Lung microvascular endothelial cell (primary cell): ENCODE results near the gene ITGAX. TPM values are rescaled to one million over a fixed set of nuclear protein-coding genes. Genes with fewer than 3 reads are reported as not detected.

Source experiments
- DNase-seq, 2 donors: peaks; one replicate each; pipeline versions ENCODE4 v3.0.0 to v3.0.0-alpha.2; 2010; ENCODE audit warnings: low read depth in 2 of 2
- total RNA-seq: library from RNA; depleted of rRNA; stranded (reverse); fragments of >200 nt; gene quantifications from 2 replicates; pipeline ENCODE4 v1.2.1, GENCODE V29; 2014

Gene ITGAX
- total RNA-seq, 1 donor from 2014 or later = under 0.01 TPM

DNA sequence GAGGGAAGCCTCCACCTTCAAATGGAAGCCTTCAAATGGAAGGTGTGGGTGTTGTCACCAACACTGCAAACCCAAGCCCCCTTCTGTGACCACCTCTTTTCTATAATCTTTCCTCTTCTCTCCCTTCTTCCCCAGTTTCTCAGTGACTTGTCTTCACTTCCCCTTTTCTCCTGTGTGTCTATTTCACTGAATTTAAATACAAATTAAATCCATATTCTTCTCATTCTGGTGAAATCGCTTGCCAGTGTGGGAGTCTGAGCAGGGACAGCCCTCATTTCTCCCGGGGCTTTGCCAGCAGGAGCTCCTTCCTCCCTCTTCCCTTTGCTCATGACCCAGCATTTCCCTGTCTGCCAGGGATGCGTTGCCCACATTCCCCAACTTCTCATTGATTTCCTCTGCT lies 6.4 kb upstream of the ITGAX start:
- no peak for DNase-seq

DNA sequence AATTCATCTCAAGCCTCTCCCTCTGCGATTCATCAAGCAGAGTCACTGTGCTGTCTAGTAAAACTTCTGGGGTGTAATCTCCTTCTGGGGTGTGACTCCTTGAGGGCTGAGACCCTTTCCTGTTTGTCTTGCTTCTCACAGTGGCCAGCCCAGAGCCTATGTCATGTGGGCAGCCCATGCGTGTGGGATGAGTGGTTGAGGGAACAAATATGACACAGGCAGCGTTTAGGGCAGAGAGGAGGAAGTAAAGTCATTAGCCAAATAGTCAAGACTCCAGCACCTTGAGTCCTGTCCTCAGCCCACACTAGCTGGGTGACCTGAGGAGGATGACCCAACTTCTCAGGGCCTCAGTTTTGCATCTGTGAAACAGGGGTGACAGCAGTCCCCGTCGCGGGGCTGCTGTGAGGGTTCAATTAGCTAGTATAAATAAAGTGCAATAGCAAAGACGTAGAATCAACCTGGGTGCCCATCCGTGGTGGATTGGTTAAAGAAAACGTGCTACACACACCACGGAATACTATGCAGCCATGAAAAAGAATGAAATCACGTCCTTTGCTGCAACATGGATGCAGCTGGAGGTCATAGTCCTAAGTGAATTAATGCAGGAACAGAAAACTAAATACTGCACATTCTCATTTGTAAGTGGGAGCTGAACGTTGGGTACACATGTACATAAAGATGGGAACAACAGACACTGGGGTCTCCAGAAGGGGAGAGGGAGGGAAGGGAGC lies 4.5 kb upstream of the ITGAX start:
- no peak for DNase-seq

DNA sequence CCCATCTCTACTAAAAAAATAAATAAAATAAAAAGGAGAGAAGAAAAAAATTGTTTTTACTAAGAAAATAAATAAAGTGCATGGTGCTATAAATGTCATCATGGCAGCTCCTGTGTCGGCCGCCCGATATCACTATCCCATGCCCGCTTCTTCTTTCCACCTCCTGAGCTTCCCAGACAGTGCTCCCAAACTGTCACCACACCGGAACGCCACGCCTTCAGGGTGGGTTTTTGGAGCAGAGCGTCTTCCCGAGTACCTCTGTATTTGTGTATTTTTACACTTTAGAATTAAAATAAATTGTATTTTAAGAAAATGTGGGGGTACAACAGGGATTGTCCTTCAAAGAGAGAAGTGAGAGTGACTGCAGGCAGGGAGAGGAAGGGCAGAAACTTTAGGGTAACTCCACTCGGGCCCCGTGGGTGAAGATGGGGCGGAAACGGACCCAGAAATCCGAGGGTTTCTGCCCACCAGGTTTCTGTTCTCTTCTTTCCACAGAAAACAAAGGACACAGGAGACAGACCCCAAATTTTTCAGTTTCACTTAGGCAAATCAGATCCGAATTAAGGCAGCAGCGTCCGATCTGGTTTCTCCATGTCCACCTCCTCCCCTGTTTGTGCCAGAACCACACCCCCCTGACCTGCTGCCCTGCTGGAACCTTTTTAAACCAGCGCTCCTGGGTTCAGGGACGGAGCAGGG lies 3.6 kb upstream of the ITGAX start:
- DNase-seq = no peak

- peak in 1 of 2 donors; percentile 54 for DNase-seq
Measured at GRCh38 chr16:31351942-31352325, 3.0 kb upstream of the ITGAX start.

DNA sequence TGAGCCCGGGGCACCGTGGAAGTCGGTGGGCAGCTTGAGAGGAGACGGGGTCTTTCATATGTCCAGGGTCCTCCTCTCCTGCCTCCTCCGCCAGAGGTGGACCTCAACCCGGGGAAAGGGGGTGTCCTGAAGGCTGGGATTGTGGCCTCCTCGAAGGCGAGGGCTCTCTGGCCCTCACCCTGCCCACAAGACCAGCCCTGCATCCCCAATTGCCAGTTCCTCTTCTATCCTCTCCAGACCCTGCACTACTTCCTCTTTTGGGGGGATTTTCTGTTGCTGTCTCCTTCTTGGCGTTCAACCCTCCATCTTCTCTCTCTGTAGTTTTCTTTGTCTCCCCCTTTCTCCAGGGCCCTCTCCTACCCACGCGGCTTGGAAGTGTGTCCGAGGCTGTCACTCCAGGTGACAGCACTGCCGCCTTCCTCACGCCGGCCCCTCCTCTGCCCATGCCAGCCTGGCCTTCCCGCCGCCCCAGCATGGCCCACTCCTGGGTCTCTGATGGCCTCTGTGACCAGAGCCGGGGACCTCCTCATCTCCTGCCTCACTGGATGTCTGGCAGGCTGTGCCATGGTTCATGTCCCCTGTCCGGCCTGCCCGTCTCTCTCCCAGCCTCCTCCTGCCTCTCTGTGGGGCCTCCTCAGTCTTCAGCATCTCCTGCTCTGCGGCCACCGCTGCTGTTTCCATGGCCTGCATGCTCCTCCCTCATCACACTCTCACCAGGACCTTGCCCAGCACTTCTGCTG lies 2.4 kb upstream of the ITGAX start:
- no peak for DNase-seq

- no peak for DNase-seq
Measured at GRCh38 chr16:31355431-31356100, 590 bp downstream of the ITGAX start.

DNA sequence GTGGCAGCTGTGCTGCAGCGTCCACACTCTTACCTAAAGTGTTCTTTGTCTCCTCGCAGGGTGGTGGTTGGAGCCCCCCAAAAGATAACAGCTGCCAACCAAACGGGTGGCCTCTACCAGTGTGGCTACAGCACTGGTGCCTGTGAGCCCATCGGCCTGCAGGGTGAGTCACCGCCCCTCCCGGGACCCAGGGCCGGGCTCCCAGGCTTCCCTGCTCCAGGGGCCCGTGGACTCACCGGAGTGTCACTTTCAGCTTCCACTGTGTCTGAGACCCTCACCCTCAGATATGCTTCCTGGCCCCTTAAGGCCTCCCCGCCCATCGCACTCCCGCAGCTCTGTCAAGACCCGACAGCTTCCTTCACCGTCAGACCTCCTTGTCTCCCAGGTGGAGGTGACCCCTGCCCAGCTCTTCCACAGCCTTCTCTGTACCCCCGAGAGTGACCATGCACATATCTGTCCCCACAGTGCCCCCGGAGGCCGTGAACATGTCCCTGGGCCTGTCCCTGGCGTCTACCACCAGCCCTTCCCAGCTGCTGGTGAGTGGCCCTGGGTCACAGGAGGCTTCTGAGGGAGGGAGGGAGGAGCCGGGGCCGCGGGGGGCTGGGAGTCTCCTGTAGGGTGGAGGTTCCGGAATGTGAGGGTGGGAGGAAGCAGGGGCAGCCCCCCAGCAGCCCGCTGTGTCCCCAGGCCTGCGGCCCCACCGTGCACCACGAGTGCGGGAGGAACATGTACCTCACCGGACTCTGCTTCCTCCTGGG lies 1.8 kb downstream of the ITGAX start:
- DNase-seq = no peak

GRCh38 chr16:31357324-31358109 lies 2.5 kb downstream of the ITGAX start:
- no peak for DNase-seq

- no peak for DNase-seq
Measured at GRCh38 chr16:31360251-31360650, 5.3 kb downstream of the ITGAX start.

DNA sequence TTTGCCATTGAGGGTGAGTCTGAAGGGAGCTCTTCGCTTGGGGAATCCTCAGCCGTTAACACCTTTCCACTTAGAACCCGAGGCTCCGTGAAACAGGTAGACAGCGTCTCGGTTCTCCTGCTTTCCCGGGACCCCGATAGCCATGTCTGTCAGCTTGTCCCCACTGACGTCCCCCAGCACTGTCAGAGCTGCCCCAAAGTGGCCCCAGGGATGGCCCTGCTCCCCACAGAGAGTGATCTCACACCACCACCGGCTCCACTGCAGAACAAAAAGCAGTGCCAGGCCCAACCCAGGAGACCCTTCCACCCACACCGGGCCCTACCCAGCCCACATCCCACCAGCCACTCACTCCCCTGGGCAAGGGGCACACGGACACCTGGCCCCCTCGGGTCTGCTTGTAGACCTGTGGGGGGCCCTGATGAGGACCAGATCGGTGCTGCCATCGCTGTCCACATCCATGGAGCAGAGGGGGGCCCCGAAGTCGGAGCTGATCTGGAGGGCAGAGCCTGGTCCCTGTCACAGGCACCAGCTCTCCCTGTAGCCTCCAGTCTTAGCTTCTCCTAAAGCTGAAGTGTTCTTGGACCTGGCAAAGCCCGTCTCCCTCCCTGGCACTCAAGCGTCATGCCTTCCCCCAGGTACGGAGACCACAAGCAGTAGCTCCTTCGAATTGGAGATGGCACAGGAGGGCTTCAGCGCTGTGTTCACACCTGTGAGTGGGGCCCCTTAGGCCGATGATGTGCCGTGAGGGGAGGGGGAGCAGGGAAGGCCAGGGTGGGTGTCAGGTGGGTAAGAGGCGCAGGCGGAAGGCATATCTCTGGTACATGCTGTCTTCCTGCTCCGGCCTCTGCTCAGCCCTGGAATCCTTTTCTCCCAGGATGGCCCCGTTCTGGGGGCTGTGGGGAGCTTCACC lies 6.5 kb downstream of the ITGAX start:
- no peak for DNase-seq

DNA sequence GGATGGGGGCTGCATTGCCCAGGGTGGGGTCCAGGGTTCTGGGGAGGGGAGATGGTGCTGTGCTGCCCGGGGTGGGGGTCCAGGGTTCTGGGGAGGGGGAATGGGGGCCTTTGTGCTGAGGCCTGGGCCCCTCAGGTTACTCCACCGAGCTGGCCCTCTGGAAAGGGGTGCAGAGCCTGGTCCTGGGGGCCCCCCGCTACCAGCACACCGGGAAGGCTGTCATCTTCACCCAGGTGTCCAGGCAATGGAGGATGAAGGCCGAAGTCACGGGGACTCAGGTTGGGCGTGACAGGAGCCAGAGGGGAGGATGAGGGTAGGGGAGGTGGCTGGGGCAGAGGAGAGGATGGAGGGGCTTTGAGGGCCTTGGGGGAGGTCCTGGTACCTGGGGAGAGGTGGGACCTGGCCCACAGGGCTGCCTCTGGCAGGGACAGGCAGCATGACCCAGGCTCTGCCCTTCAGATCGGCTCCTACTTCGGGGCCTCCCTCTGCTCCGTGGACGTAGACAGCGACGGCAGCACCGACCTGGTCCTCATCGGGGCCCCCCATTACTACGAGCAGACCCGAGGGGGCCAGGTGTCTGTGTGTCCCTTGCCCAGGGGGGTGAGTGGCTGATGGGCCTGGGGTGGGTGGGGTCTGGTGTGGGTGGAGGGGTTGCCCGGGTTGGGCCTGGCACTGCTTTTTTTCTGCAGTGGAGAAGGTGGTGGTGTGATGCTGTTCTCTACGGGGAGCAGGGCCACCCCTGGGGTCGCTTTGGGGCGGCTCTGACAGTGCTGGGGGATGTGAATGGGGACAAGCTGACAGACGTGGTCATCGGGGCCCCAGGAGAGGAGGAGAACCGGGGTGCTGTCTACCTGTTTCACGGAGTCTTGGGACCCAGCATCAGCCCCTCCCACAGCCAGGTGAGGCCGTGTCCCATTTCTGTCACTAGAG lies 7.8 kb downstream of the ITGAX start:
- no peak for DNase-seq

GRCh38 chr16:31363721-31364120 lies 8.7 kb downstream of the ITGAX start:
- no peak for DNase-seq

DNA sequence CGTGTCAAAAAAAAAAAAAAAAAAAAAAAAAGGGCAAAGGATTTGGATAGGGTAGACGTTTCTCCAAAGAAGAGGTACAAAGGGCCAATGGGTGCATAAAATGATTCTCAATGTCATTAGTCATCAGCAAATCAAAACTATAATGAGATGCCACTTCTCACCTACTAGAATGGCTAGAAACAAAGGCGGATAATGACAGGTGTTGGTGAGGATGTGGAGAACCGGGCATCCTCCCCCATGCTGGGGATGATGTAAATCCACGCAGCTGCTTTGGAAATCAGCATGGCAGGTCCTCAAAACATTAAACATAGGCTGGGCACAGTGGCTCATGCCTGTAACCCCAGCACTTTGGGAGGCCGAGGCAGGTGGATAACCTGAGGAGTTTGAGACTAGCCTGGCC lies 9.4 kb downstream of the ITGAX start:
- no peak for DNase-seq

- DNase-seq = no peak
Measured at GRCh38 chr16:31365131-31365865, 10.3 kb downstream of the ITGAX start.

GRCh38 chr16:31367853-31368252 lies 12.9 kb downstream of the ITGAX start:
- no peak for DNase-seq

- DNase-seq = no peak
Measured at GRCh38 chr16:31371008-31371407, 16.0 kb downstream of the ITGAX start.

GRCh38 chr16:31371619-31372484 lies 16.9 kb downstream of the ITGAX start:
- no peak for DNase-seq
